GM12865 (cell line): ENCODE results near the gene TIMP3.

ENCODE experiments used
- DNase-seq: peaks from one replicate; pipeline ENCODE4 v3.0.0; 2010; ENCODE audit warnings: low read depth
- H3K4me3 ChIP-seq: 2 replicates; pipeline ENCODE4 v1.5.1; 2011; ENCODE audit warnings: mild to moderate bottlenecking, low read depth, low read length, control low read depth
- TF ChIP-seq, protein P1 (sequence below): IDR thresholded peaks from 2 replicates; pipeline ENCODE4 v1.5.1; 2011; ENCODE audit warnings: low read length, control low read depth, low read depth, inconsistent platforms; ENCODE audit not compliant: insufficient read depth; ENCODE audit errors: missing control alignments

Gene TIMP3

DNA sequence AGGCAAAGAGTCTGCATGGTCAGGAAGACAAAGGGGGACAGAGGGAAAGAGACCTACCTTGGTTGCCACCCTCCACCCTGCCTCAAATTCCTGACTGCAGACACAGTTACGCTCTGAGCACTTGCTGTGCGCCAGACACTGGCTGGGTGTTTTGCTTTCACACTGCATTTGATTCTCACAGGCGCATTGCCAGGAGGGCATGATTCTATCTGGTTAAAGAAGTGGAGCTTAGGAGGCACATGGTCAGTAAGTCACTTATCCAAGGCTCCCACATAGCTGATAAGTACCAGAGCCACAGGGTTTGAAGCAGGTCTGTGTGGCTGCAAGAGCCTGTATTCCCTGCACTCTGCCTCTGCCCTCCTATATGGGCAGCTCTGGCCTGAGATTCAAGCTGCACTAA is 103.9 kb downstream of the TIMP3 start:
- TF ChIP-seq, protein P1, sequence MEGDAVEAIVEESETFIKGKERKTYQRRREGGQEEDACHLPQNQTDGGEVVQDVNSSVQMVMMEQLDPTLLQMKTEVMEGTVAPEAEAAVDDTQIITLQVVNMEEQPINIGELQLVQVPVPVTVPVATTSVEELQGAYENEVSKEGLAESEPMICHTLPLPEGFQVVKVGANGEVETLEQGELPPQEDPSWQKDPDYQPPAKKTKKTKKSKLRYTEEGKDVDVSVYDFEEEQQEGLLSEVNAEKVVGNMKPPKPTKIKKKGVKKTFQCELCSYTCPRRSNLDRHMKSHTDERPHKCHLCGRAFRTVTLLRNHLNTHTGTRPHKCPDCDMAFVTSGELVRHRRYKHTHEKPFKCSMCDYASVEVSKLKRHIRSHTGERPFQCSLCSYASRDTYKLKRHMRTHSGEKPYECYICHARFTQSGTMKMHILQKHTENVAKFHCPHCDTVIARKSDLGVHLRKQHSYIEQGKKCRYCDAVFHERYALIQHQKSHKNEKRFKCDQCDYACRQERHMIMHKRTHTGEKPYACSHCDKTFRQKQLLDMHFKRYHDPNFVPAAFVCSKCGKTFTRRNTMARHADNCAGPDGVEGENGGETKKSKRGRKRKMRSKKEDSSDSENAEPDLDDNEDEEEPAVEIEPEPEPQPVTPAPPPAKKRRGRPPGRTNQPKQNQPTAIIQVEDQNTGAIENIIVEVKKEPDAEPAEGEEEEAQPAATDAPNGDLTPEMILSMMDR: no peak
- H3K4me3 ChIP-seq: no peak overlapping the region
- DNase-seq: no peak

DNA sequence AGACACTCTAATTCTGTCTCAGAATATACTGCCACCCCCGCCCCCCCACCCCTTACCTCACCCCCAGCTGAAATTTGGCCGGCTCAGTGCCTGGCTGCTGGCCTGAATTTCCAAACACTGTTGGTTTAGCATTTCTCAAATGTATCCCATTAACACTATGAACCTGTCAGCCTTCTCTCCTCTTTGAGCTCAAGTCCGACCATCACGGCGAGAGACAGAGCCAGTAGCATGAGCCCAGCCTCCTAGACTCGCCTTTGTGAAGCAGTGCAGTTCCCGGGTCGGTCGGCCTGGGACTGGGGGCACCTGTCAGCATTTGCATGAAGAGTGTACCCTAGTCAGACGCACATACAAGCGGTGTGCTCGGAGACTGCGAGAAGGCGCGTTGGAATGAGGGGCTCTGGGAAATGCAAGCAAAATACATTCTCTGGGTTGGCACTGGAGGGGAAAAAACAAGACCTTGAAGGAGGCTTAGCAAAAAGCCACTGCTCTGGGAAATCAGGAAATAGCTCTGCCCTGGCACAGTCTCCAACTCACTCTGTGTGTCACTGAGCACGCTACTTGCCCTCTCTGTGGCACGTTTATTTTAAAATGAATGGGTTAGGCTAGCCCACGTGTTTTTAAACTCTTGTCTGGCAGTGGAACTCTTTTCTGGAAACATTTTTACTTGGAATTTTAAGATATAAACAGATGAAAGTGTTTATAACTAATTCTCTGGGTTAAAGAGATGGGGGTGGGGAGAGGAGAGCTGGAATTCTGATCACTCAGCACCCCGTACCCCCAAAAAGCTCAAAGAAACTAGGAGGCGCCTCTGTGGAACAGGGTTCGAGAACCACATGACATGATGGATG is 108.3 kb downstream of the TIMP3 start:
- TF ChIP-seq, protein P1: no peak
- no peak overlapping the region for H3K4me3 ChIP-seq
- DNase-seq: no peak

DNA sequence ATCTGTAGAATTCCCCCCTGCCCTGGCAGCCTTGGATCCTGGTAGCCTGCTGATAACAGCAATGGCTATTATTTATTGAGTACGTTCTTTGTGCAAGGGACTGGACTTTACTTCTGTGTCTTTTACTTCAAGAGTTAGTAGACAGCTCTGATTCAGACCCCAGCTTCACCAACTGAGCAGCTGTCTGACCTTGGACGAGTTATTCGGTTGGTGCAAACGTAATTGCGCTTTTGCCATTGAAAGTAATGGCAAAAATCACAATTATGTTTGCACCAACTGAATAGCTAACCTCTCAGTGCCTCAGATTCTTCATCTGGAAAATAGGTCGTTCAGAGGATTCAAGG is 108.9 kb downstream of the TIMP3 start:
- TF ChIP-seq, protein P1: no peak
- H3K4me3 ChIP-seq: no peak overlapping the region
- no peak for DNase-seq

DNA sequence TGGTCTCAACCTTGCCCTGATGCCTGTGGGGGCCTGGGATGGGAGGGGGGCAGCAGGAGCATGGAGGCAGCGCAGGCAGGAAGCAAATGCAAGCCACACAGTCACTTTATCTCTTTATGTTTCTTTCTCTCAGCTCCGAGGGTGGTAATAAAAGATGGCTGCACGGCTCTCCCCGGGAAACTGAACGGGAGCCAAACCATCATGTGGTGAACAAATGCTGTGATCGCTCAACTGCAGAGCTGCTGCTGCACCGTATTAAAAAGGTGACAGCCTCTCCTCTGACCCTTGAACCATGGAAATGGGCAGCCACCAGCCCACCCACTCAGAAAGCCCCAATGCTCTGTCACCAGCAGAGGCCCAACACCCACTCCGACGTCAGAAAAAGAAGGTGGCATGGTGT is 110.0 kb downstream of the TIMP3 start:
- no peak for DNase-seq
- no peak overlapping the region for H3K4me3 ChIP-seq
- TF ChIP-seq, protein P1: no peak
